Prostate gland (tissue), 2 donors: ENCODE measurements around the gene KANK2. TPM values are rescaled to one million over a fixed set of nuclear protein-coding genes. Genes with fewer than 3 reads are reported as not detected.

Experiments
- DNase-seq: peaks from one replicate; pipeline ENCODE4 v3.0.0-alpha.2; 2019; ENCODE audit warnings: low spot score
- H3K27ac ChIP-seq, 2 donors: fragments of 200-600 bp; sonication (generic); 2 replicates each; pipeline ENCODE4 v1.5.1; 2017 to 2019
- H3K27me3 ChIP-seq: fragments of 200-600 bp; sonication (generic); replicated peaks from 2 replicates; pipeline ENCODE4 v1.5.1; 2019; ENCODE audit not compliant: insufficient read depth
- H3K36me3 ChIP-seq, 2 donors: fragments of 200-600 bp; sonication (generic); 1 replicate in 1 of 2; 2 replicates in 1 of 2; pipeline versions ENCODE4 v1.5.1 to v1.8.1; 2017 to 2019
- H3K4me1 ChIP-seq: fragments of 200-600 bp; sonication (generic); replicated peaks from 2 replicates; pipeline ENCODE4 v1.5.1; 2019
- H3K4me3 ChIP-seq, 2 donors: fragments of 200-600 bp; sonication (generic); 2 replicates each; pipeline ENCODE4 v1.5.1; 2017 to 2019
- H3K9me3 ChIP-seq: fragments of 200-600 bp; sonication (generic); 2 replicates; pipeline ENCODE4 v1.5.1; 2017
- CTCF ChIP-seq, 4 experiments: fragments of 200-600 bp in 2 of 4; fragments of 450-650 bp in 2 of 4; sonication (generic) in 2 of 4; IDR thresholded peaks; 1 replicate in 3 of 4; 2 replicates in 1 of 4; pipeline ENCODE4 v1.5.1; 2016 to 2019; ENCODE audit warnings: antibody characterized with exemption in 4 of 4, mild to moderate bottlenecking in 2 of 4, moderate library complexity in 2 of 4
- POLR2A ChIP-seq: fragments of 450-650 bp; IDR thresholded peaks from one replicate; pipeline ENCODE4 v1.6.1; 2016; ENCODE audit warnings: antibody characterized with exemption, mild to moderate bottlenecking
- POLR2AphosphoS5 ChIP-seq: sonication (generic); formaldehyde crosslinking; IDR thresholded peaks from one replicate; pipeline ENCODE4 v1.6.1; 2017; ENCODE audit warnings: antibody characterized with exemption
- WGBS: methylation state at CpG from one replicate; pipeline ENCODE4 v1.1.5; 2018; 5-methylcytosine and 5-hydroxymethylcytosine counted together
- intact Hi-C: fragments of 100-400 bp; cut with DNase I; formaldehyde crosslinking; loops from one replicate; pipeline ENCODE4 v1.14.2; 2022
- total RNA-seq, 2 donors: library from RNA; depleted of rRNA; stranded (reverse); fragments of >200 nt; gene quantifications; one replicate each; pipeline ENCODE4 v1.1.0, GENCODE V29; 2016

Gene KANK2
- total RNA-seq, 2 donors from 2014 or later, result 150 to 370 TPM

GRCh38 chr19:11242864-11243797, 45.8 kb upstream of the KANK2 start:
- intact Hi-C loops, result no loop called here
- H3K27me3 ChIP-seq, result no peaks in the 10 kb centered on the region
- no peaks in the 10 kb centered on the region for H3K4me1 ChIP-seq
- no peaks in the 10 kb centered on the region for H3K36me3 ChIP-seq
- WGBS, result 48% methylated on average over 43 of the region's 48 CpGs
- no peaks in the 10 kb centered on the region for H3K9me3 ChIP-seq
- peak; percentile 41 to 87 (median 51) for TF ChIP-seq CTCF (IDR thresholded peaks at IDR 0.05)
- TF ChIP-seq POLR2A, result no peak
- TF ChIP-seq POLR2AphosphoS5, result peak; percentile 25
- peak; percentile 79 for DNase-seq
- no peak overlapping the region for H3K4me3 ChIP-seq
- peak overlapping the region in 1 of 2 donors; percentile 13 for H3K27ac ChIP-seq

- Histone ChIP-seq H3K4me1 (no peaks in the 10 kb centered on the region), H3K36me3 (no peaks in the 10 kb centered on the region), H3K9me3 (no peaks in the 10 kb centered on the region), H3K27ac (no peak overlapping the region), H3K27me3 (no peaks in the 10 kb centered on the region), H3K4me3 (no peak overlapping the region)
- no peak for DNase-seq
- intact Hi-C loops, result no loop called here
- WGBS, result 64% methylated on average over 11 of the region's 11 CpGs
- TF ChIP-seq CTCF (IDR thresholded peaks at IDR 0.05), result no peak
- no peak for TF ChIP-seq POLR2AphosphoS5
- no peak for TF ChIP-seq POLR2A
These were observed 44.7 kb upstream of the KANK2 start for GRCh38 chr19:11242025-11242424.

GRCh38 chr19:11240008-11240444, 42.7 kb upstream of the KANK2 start:
- no peak for DNase-seq
- intact Hi-C loops, result no loop called here
- no peak overlapping the region for H3K27ac ChIP-seq
- no peak for TF ChIP-seq POLR2AphosphoS5
- TF ChIP-seq CTCF (IDR thresholded peaks at IDR 0.05), result no peak
- TF ChIP-seq POLR2A, result no peak
- H3K27me3 ChIP-seq, result no peaks in the 10 kb centered on the region
- WGBS, result 94% methylated on average over 8 of the region's 8 CpGs
- no peak overlapping the region for H3K4me3 ChIP-seq
- H3K9me3 ChIP-seq, result no peaks in the 10 kb centered on the region
- no peaks in the 10 kb centered on the region for H3K4me1 ChIP-seq
- H3K36me3 ChIP-seq, result no peaks in the 10 kb centered on the region

GRCh38 chr19:11239377-11240000, 42.1 kb upstream of the KANK2 start, which contains the start of gene ANGPTL8:
ANGPTL8 (plus strand) TSS chr19:11239619; CDS start chr19:11239638, 19 bp downstream.
- intact Hi-C loops, result no loop called here
- 93% methylated on average over 23 of the region's 23 CpGs for WGBS
- H3K4me3 ChIP-seq, result no peak within 1 kb of the TSS
- H3K27me3 ChIP-seq, result no peaks in the 10 kb centered on the region
- H3K36me3 ChIP-seq, result no peaks in the 10 kb centered on the region
- no peak within 1 kb of the TSS for H3K27ac ChIP-seq
- TF ChIP-seq POLR2AphosphoS5, result no peak
- no peak for TF ChIP-seq POLR2A
- TF ChIP-seq CTCF (IDR thresholded peaks at IDR 0.05), result no peak
- no peaks in the 10 kb centered on the region for H3K4me1 ChIP-seq
- DNase-seq, result no peak
- no peaks in the 10 kb centered on the region for H3K9me3 ChIP-seq
